Osteoblast (primary cell): ENCODE data around the gene SNX9. TPM values are rescaled to one million over a fixed set of nuclear protein-coding genes. Genes with fewer than 3 reads are reported as not detected.

Source experiments
- DNase-seq: peaks from one replicate; pipeline ENCODE4 v3.0.0; 2011; ENCODE audit warnings: low spot score, mixed read lengths; ENCODE audit not compliant: insufficient read length; ENCODE audit errors: missing footprints
- H2AFZ ChIP-seq: 2 replicates; pipeline ENCODE4 v1.6.0; 2011; ENCODE audit warnings: mild to moderate bottlenecking, low read length
- H3K27ac ChIP-seq: 2 replicates; pipeline ENCODE4 v1.5.1; 2011; ENCODE audit warnings: mild to moderate bottlenecking, low read depth, low read length, moderate library complexity
- H3K27me3 ChIP-seq: 2 replicates; pipeline ENCODE4 v1.6.0; 2012; ENCODE audit warnings: mild to moderate bottlenecking, control low read depth, inconsistent platforms, low read length, moderate library complexity; ENCODE audit not compliant: insufficient read depth
- H3K36me3 ChIP-seq: 2 replicates; pipeline ENCODE4 v1.5.1; 2011; ENCODE audit warnings: mild to moderate bottlenecking, low read length, control low read depth, moderate library complexity; ENCODE audit not compliant: insufficient read depth
- H3K4me1 ChIP-seq: 2 replicates; pipeline ENCODE4 v1.5.1; 2011; ENCODE audit warnings: mild to moderate bottlenecking, low read length, control low read depth, moderate library complexity; ENCODE audit not compliant: insufficient read depth
- H3K4me2 ChIP-seq: 2 replicates; pipeline ENCODE4 v1.6.0; 2011; ENCODE audit warnings: mild to moderate bottlenecking, low read length; ENCODE audit not compliant: insufficient read depth
- H3K4me3 ChIP-seq: fragments of 200-600 bp; sonication (generic); 3 replicates; pipeline ENCODE4 v1.5.1; 2012; ENCODE audit warnings: mild to moderate bottlenecking, low read length, inconsistent platforms; ENCODE audit not compliant: insufficient read depth
- H3K79me2 ChIP-seq: 2 replicates; pipeline ENCODE4 v1.6.0; 2012; ENCODE audit warnings: mild to moderate bottlenecking, low read length, control low read depth, inconsistent platforms; ENCODE audit not compliant: insufficient read depth
- H3K9me3 ChIP-seq: 2 replicates; pipeline ENCODE4 v1.5.1; 2011; ENCODE audit warnings: low read depth, low read length, control low read depth
- H4K20me1 ChIP-seq: 2 replicates; pipeline ENCODE4 v1.6.0; 2012; ENCODE audit warnings: mild to moderate bottlenecking, low read length, control low read depth; ENCODE audit not compliant: insufficient read depth
- CTCF ChIP-seq: IDR thresholded peaks from 2 replicates; pipeline ENCODE4 v1.5.1; 2011; ENCODE audit warnings: mild to moderate bottlenecking, low read depth, low read length, moderate library complexity; ENCODE audit errors: extremely low read depth
- total RNA-seq: library from RNA; depleted of rRNA; stranded (reverse); fragments of >200 nt; gene quantifications from 2 replicates; pipeline ENCODE4 v1.2.3, GENCODE V29; 2012

Gene SNX9
- total RNA-seq, 1 donor: 147 TPM

GRCh38 chr6:157925771-157926170, 102.7 kb downstream of the SNX9 start:
- Histone ChIP-seq H3K27ac (no peak overlapping the region), H3K4me3 (no peak overlapping the region), H3K4me2 (no peak overlapping the region), H3K79me2 (peaks cover 16% of the 10 kb centered on the region), H3K36me3 (peaks cover 88% of the 10 kb centered on the region), H3K27me3 (no peaks in the 10 kb centered on the region), H4K20me1 (no peaks in the 10 kb centered on the region), H2AFZ (no peak overlapping the region), H3K9me3 (no peaks in the 10 kb centered on the region), H3K4me1 (no peaks in the 10 kb centered on the region)
- DNase-seq: no peak
- no peak for TF ChIP-seq CTCF

GRCh38 chr6:157927011-157927410, 104.0 kb downstream of the SNX9 start:
- Histone ChIP-seq H4K20me1 (no peaks in the 10 kb centered on the region), H3K79me2 (peaks cover 16% of the 10 kb centered on the region), H3K4me1 (no peaks in the 10 kb centered on the region), H3K4me2 (no peak overlapping the region), H3K4me3 (no peak overlapping the region), H3K27ac (no peak overlapping the region), H2AFZ (no peak overlapping the region), H3K27me3 (no peaks in the 10 kb centered on the region), H3K9me3 (no peaks in the 10 kb centered on the region), H3K36me3 (peaks cover 93% of the 10 kb centered on the region)
- no peak for DNase-seq
- no peak for TF ChIP-seq CTCF

- Histone ChIP-seq H3K79me2 (peaks cover 8% of the 10 kb centered on the region), H3K27ac (no peak overlapping the region), H3K36me3 (peaks cover 93% of the 10 kb centered on the region), H3K27me3 (no peaks in the 10 kb centered on the region), H4K20me1 (no peaks in the 10 kb centered on the region), H3K4me2 (no peak overlapping the region), H3K4me3 (no peak overlapping the region), H2AFZ (no peak overlapping the region), H3K4me1 (no peaks in the 10 kb centered on the region), H3K9me3 (no peaks in the 10 kb centered on the region)
- no peak for DNase-seq
- TF ChIP-seq CTCF: no peak
Measured at GRCh38 chr6:157928428-157928827, 105.4 kb downstream of the SNX9 start.

- H2AFZ ChIP-seq: no peak overlapping the region
- H3K4me3 ChIP-seq: no peak overlapping the region
Measured at GRCh38 chr6:157929076-157929475, 106.0 kb downstream of the SNX9 start.

More at GRCh38 chr6:157929076-157929475, 106.0 kb downstream of the SNX9 start:
- Histone ChIP-seq H4K20me1 (no peaks in the 10 kb centered on the region), H3K36me3 (peaks cover 93% of the 10 kb centered on the region), H3K4me2 (no peak overlapping the region), H3K27me3 (no peaks in the 10 kb centered on the region), H3K79me2 (peaks cover 4% of the 10 kb centered on the region), H3K9me3 (no peaks in the 10 kb centered on the region), H3K4me1 (no peaks in the 10 kb centered on the region), H3K27ac (no peak overlapping the region)
- no peak for DNase-seq
- TF ChIP-seq CTCF: no peak
